Measurements from ENCODE around the gene PMVK. TPM values are rescaled to one million over a fixed set of nuclear protein-coding genes. Genes with fewer than 3 reads are reported as not detected.

The PMVK gene
- total and polyA plus RNA-seq, 2 of the 8 experiments (the other 6 are each of a cell fraction or from before 2014, with no cell fraction given) = 23.8 to 26.5 TPM

- Histone ChIP-seq H3K9ac (replicated peaks in 1 of 4; ENCODE audit: extremely low read depth in 1 of 4, low read depth in 3 of 4, low read length in 3 of 4) (no peak overlapping the region), H2BK12ac (ENCODE audit: low read depth, low read length) (no peak overlapping the region), H3K18ac (ENCODE audit: extremely low read depth, low read length) (no peak overlapping the region), H3K4me2 (ENCODE audit: insufficient read depth in 1 of 2, low read depth in 2 of 2, low read length in 2 of 2) (no peak overlapping the region), H3K23ac (ENCODE audit: insufficient read length) (no peak overlapping the region), H4K8ac (ENCODE audit: extremely low read depth, insufficient read depth, low read length) (no peak overlapping the region), H3K9me3 (ENCODE audit: insufficient read depth in 2 of 2, low read depth in 1 of 2, low read length in 1 of 2) (no peaks in the 10 kb centered on the region), H3K56ac (replicated peaks; ENCODE audit: insufficient read length, low read depth, low read length) (no peak overlapping the region), H3K27ac (ENCODE audit: low read depth, low read length) (no peak overlapping the region), H3K36me3 (ENCODE audit: control insufficient read depth in 2 of 4, insufficient read depth in 4 of 4, low read length in 3 of 4) (peaks cover 22 to 54% (median 44%) of the 10 kb centered on the region in 4 experiments), H2BK5ac (ENCODE audit: low read depth, low read length) (no peak overlapping the region), H3K79me1 (ENCODE audit: low read depth, low read length) (peaks cover 10% of the 10 kb centered on the region), H4K5ac (ENCODE audit: insufficient read length, low read depth, low read length) (no peak overlapping the region), H2BK20ac (ENCODE audit: low read length) (no peak overlapping the region), H2AK5ac (ENCODE audit: low read depth, low read length) (no peak overlapping the region), H4K20me1 (replicated peaks in 1 of 2; ENCODE audit: control insufficient read depth in 1 of 2, insufficient read depth in 2 of 2, low read length in 2 of 2) (peaks cover 5 to 8% of the 10 kb centered on the region in 2 experiments), H2BK15ac (ENCODE audit: low read length) (no peak overlapping the region), H3K4me3 (ENCODE audit: extremely low read depth in 1 of 4, insufficient read depth in 2 of 4, low read depth in 3 of 4, low read length in 4 of 4) (no peak overlapping the region), H3K4me1 (replicated peaks in 1 of 4; ENCODE audit: control insufficient read depth in 3 of 4, insufficient read depth in 4 of 4, low read length in 3 of 4) (peaks cover 3 to 6% (median 4%) of the 10 kb centered on the region in 4 experiments), H2AFZ (ENCODE audit: low read length) (no peak overlapping the region), H3K79me2 (ENCODE audit: control insufficient read depth in 1 of 2, insufficient read depth in 2 of 2, low read length in 2 of 2) (peaks cover 0 to 32% of the 10 kb centered on the region in 2 experiments; a peak in 3 of 4 replicates), H2BK120ac (replicated peaks; ENCODE audit: low read depth, low read length) (no peak overlapping the region), H3K14ac (ENCODE audit: insufficient read length) (no peak overlapping the region), H3K27me3 (replicated peaks in 1 of 4; ENCODE audit: control insufficient read depth in 3 of 4, extremely low read depth in 1 of 4, insufficient read depth in 3 of 4, low read length in 3 of 4) (no peaks in the 10 kb centered on the region), H4K91ac (replicated peaks; ENCODE audit: insufficient read length, low read length) (no peak overlapping the region), H3K23me2 (ENCODE audit: low read depth, low read length) (no peaks in the 10 kb centered on the region; the same call in 1 of the 2 replicates), H3K4ac (replicated peaks; ENCODE audit: insufficient read length, low read depth, low read length) (no peak overlapping the region)
- WGBS, 2 experiments (ENCODE audit: extremely low coverage in 1 of 2, insufficient coverage in 1 of 2, insufficient read length in 1 of 2, insufficient replicate concordance in 2 of 2, low coverage in 1 of 2, low lambda C conversion rate in 2 of 2, missing lambda C conversion rate in 1 of 2) = 95% methylated on average over 8 of the region's 8 CpGs; no CpG with 5 or more reads in 1 of the 2 experiments
- POLR2A ChIA-PET (ENCODE audit: partially characterized antibody) = interaction anchor here (1.0 to 42.8 kb wide), 4 partner anchors 5 to 51 kb away, joined by 3 to 662 read pairs (median 333); partner anchors contain the start of genes CKS1B, FLAD1, LENEP and PBXIP1
- CTCF ChIA-PET (ENCODE audit: partially characterized antibody) = interaction anchor here (0.7 to 8.2 kb wide), 10 partner anchors 8 to 286 kb away, joined by 3 to 113 read pairs (median 4); partner anchors contain the start of genes FLAD1, LENEP and PBXIP1
- FAIRE-seq (no peak), DNase-seq (ENCODE audit: low read depth in 1 of 2, low spot score in 2 of 2) (no peak)
- TF ChIP-seq HDAC2 (IDR thresholded peaks at IDR 0.05; ENCODE audit: borderline replicate concordance in 1 of 2, low read depth in 2 of 2, low read length in 2 of 2) (no peak), CHD2 (IDR thresholded peaks at IDR 0.05; ENCODE audit: low read length) (no peak), SAP30 (IDR thresholded peaks at IDR 0.05; ENCODE audit: insufficient read depth, insufficient replicate concordance, low read length) (no peak), E2F6 (IDR thresholded peaks at IDR 0.05) (no peak), HDAC6 (IDR thresholded peaks at IDR 0.05; ENCODE audit: low read depth, low read length) (no peak), SIRT6 (IDR thresholded peaks at IDR 0.05; ENCODE audit: low read length) (no peak), SP1 (IDR thresholded peaks at IDR 0.05; ENCODE audit: low read depth, low read length) (no peak), EZH2 (IDR thresholded peaks at IDR 0.05; ENCODE audit: low read depth, low read length, severe bottlenecking) (no peak)
Measured at GRCh38 chr1:154963643-154964042, 27.1 kb upstream of the PMVK start.

Data from H1 (cell line).